RWPE1 (cell line): ENCODE measurements around the gene CCDC141.

Experiments used
- CTCF ChIA-PET: fragments of 350-600 bp; sonication (Branson Sonifier 250); formaldehyde crosslinking; extraction: SDS; loops from one replicate; lab custom pipeline; 2021; lab: Yijun Ruan, JAX
- POLR2A ChIA-PET: fragments of 400-600 bp; formaldehyde crosslinking; extraction: SDS; loops from one replicate; lab custom pipeline; 2020; ENCODE audit warnings: antibody characterized with exemption; ENCODE audit not compliant: low non-redundant PET; lab: Yijun Ruan, JAX
- DNase-seq: peaks from one replicate; pipeline ENCODE4 v3.0.0; 2012; ENCODE audit warnings: low spot score
- H3K27ac ChIP-seq: fragments of 450-650 bp; 2 replicates; pipeline ENCODE4 v1.5.1; 2017
- TF ChIP-seq, protein P1 (sequence below): fragments of 450-650 bp; conservative IDR thresholded peaks from 2 replicates; pipeline ENCODE4 v1.5.1; 2017; ENCODE audit warnings: low read depth, mild to moderate bottlenecking

The CCDC141 gene

DNA sequence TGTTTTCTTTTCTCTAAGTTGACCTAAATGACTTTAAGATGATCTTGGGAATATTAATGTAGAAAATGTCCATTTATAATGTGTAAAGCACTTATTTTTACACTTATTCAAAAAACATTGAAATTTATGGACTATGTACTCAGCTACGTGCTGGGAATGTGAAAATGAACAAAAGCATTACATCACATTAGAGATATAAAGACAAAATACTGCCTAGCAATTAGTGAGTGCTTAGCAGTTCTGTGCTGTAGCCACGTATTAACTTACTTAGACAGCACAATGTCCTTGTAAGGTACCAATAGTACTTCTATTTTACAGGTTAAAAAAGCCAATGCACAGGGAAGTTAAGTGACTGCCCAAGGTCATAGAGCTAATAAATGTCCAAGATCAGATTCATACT lies 138.9 kb downstream of the CCDC141 start:
- no peak overlapping the region for H3K27ac ChIP-seq
- POLR2A ChIA-PET = no interaction called here
- CTCF ChIA-PET = interaction anchor here (0.6 to 1.3 kb wide), 2 partner anchors 149 to 1187 kb away, joined by 3 to 5 read pairs; no protein-coding TSS in a partner anchor
- DNase-seq = no peak
- TF ChIP-seq, protein P1, sequence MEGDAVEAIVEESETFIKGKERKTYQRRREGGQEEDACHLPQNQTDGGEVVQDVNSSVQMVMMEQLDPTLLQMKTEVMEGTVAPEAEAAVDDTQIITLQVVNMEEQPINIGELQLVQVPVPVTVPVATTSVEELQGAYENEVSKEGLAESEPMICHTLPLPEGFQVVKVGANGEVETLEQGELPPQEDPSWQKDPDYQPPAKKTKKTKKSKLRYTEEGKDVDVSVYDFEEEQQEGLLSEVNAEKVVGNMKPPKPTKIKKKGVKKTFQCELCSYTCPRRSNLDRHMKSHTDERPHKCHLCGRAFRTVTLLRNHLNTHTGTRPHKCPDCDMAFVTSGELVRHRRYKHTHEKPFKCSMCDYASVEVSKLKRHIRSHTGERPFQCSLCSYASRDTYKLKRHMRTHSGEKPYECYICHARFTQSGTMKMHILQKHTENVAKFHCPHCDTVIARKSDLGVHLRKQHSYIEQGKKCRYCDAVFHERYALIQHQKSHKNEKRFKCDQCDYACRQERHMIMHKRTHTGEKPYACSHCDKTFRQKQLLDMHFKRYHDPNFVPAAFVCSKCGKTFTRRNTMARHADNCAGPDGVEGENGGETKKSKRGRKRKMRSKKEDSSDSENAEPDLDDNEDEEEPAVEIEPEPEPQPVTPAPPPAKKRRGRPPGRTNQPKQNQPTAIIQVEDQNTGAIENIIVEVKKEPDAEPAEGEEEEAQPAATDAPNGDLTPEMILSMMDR = no peak

DNA sequence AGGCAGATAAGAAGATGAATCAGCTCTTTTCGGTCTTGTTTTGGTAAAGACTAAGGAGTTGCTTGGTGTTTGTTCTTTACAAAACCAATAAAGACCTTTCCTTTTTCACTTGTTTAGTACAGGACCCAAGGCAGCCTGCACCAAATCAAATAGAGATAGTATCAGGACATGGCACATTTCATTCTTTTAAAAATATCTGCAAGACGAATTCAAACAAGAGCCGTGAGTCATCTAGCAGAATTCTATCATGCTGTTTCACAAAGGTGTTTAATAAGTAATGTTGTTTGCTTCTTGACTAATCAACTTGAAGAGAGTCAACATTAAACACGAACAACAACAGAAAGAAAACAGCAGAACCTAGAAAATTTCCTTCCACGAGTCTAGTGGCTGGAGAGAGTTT lies 139.9 kb downstream of the CCDC141 start:
- H3K27ac ChIP-seq = no peak overlapping the region
- POLR2A ChIA-PET = no interaction called here
- CTCF ChIA-PET = interaction anchor here (0.6 to 1.3 kb wide), 3 partner anchors 114 to 220 kb away, joined by 3 to 5 read pairs (median 3); no protein-coding TSS in a partner anchor
- DNase-seq = no peak
- TF ChIP-seq, protein P1 = no peak

DNA sequence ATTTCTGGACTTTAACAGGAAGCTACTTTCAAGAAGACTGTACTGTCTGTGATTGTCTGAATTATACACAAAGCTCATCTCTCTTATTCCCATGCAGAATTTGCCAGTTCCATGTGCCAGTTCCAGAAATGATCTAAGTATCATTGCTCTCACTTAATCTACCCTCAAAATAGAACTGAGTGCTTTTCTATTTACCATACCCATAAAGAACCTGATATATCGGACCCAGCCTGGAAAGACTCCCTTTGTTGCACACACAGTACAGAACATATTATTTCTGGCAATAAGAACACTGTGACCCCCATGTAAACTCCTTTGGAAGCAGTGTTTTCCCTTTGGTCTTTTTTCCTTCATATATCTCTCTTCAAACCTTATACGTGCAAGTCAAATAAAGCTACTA lies 140.4 kb downstream of the CCDC141 start:
- POLR2A ChIA-PET = no interaction called here
- no peak overlapping the region for H3K27ac ChIP-seq
- CTCF ChIA-PET = no interaction called here
- TF ChIP-seq, protein P1 = no peak
- DNase-seq = no peak

DNA sequence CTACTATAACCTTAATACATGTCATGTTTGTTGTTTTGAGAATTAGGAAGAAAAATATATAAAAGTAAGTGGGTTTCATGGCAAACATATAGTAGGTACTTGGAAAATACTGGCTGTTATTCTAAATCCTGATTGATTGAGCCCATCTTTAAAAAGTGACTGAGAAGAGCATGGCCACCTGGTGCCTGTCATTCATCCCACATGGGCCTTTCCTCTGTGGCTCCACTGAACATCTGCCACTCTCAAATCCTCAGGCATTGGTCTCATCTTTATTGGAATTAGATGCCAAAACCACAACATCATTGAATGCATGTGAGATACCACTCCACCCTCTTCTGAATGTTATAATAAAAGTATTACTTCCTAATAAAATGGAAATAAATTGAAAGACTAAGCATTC lies 141.1 kb downstream of the CCDC141 start:
- ChIA-PET CTCF (no interaction called here), POLR2A (no interaction called here)
- DNase-seq = no peak
- TF ChIP-seq, protein P1 = no peak
- H3K27ac ChIP-seq = no peak overlapping the region

DNA sequence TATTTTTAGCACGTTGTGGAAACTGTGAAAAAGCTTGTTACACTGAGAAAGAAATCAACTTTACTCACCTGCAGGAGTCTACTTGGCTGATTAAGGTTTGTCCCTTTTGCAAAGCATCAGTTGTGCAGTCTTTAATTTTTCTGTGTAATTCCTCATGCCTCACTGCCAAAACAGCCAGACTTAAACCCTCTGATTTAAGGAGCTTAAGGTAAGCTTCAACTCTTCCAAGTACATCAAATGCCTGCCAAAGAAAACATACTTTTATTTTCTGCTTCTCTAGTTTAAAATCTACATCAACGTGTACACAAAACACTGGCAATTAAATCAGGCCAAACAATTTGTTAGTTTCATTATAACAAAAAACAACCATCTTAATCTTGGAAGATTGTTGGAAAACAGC lies 144.7 kb downstream of the CCDC141 start:
- no peak overlapping the region for H3K27ac ChIP-seq
- TF ChIP-seq, protein P1 = no peak
- no peak for DNase-seq

DNA sequence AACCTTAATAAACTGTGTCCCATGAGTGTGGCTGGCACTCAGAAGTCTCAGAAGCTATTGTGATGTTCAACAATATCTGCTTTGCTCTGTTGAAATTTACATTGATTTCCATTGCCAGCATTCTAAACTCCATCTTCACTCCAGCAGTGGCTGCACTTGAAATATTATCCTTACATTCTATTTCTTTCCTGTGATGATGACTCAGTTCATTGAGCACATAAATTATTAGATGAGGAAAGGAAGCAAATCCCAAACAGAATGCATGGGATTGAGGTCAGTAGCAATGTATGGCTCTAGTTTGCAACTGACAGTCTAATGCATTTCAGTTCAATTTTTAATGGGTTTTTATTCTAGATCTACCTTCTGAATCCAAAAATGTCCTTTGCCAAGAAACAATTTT lies 150.3 kb downstream of the CCDC141 start:
- H3K27ac ChIP-seq = no peak overlapping the region
- TF ChIP-seq, protein P1 = no peak
- ChIA-PET POLR2A (no interaction called here), CTCF (no interaction called here)
- DNase-seq = no peak

More for the DNA sequence above, 144.7 kb downstream of the CCDC141 start:
- ChIA-PET CTCF (interaction anchor here (2.8 kb wide), 1 partner anchor 14 kb away, joined by 11 read pairs; no protein-coding TSS in a partner anchor), POLR2A (no interaction called here)

DNA sequence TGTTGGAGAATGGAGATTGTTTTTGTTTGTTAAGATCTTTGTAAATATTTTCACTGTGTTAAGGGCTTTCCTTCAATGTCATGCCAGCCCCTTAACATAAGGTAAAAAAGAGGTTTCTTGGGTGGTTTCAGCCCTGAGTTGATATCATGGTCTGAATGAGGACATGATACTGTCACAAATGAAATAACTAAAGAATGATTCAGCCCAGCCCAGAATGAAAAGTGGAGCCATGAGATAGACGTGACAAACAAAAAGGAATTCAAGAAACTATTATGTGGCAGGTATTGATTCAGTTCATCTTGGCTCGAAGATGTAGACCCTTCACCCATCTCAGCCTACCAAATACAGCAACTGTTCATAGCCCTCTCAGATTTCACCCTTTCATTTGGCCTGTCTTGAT lies 154.1 kb downstream of the CCDC141 start:
- ChIA-PET CTCF (no interaction called here), POLR2A (no interaction called here)
- TF ChIP-seq, protein P1 = no peak
- no peak for DNase-seq
- H3K27ac ChIP-seq = no peak overlapping the region
